Ovary (tissue), 3 donors: ENCODE measurements around the gene URB2.

Experiments
- EP300 ChIP-seq: sonication (generic); formaldehyde crosslinking; IDR thresholded peaks from one replicate; pipeline ENCODE4 v1.6.1; 2017; ENCODE audit warnings: antibody characterized with exemption
- POLR2A ChIP-seq: fragments of 450-650 bp; IDR thresholded peaks from one replicate; pipeline ENCODE4 v1.6.1; 2017; ENCODE audit warnings: antibody characterized with exemption, mild to moderate bottlenecking, moderate library complexity
- TF ChIP-seq, protein P1 (sequence below), 3 donors: fragments of 450-650 bp in 2 of 3; fragments of 200-600 bp in 1 of 3; IDR thresholded peaks; one replicate each; pipeline versions ENCODE4 v1.5.1 to v1.8.0; 2016 to 2022; ENCODE audit warnings: antibody characterized with exemption in 3 of 3, mild to moderate bottlenecking in 1 of 3
- donor health status: DM: no; HTN: no; CAD: no.

DNA sequence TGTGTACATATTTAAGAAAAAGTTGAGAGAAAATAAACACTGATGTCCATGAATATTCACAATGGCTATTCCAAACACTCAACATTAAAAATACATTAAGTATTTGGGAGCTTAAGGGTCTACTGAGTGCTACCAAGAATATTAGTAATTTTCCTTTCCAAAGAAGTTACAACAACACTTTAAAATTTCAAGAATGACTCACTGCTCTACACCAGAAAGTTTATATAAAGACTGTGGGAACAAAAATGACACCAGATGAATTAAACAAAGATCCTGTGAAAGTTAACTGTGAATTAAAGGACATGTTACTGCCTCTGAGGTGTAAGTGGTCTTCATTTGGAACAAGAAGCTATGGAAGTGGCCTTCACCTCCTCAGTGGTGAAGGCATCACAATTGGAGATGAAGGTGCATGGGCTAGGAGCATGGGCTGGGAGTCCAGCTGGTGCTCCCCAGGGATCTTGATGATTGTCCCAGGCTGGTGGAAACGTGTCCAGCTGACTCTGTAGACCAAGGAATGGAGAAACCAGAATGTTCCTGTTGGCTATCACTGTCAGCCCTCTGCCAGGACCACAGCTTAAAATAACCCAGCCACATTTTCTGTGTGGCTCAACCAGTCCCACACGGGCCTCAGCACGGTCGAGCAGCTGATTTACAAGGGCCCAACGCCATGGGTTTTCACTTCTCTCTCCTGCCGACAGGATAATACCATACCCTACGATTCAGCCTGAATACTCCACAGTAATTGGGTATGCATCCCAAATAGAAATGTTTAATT, 28.9 kb upstream of the URB2 start:
- TF ChIP-seq EP300 = no peak
- no peak for TF ChIP-seq POLR2A
- TF ChIP-seq, protein P1, sequence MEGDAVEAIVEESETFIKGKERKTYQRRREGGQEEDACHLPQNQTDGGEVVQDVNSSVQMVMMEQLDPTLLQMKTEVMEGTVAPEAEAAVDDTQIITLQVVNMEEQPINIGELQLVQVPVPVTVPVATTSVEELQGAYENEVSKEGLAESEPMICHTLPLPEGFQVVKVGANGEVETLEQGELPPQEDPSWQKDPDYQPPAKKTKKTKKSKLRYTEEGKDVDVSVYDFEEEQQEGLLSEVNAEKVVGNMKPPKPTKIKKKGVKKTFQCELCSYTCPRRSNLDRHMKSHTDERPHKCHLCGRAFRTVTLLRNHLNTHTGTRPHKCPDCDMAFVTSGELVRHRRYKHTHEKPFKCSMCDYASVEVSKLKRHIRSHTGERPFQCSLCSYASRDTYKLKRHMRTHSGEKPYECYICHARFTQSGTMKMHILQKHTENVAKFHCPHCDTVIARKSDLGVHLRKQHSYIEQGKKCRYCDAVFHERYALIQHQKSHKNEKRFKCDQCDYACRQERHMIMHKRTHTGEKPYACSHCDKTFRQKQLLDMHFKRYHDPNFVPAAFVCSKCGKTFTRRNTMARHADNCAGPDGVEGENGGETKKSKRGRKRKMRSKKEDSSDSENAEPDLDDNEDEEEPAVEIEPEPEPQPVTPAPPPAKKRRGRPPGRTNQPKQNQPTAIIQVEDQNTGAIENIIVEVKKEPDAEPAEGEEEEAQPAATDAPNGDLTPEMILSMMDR (IDR thresholded peaks at IDR 0.05) = no peak
